ENCODE measurements around the gene RNF144A. TPM values are rescaled to one million over a fixed set of nuclear protein-coding genes. Genes with fewer than 3 reads are reported as not detected.

RNF144A gene
- total and polyA plus RNA-seq, 2 experiments from 2014 or later, result 2.8 to 14.7 TPM

DNA sequence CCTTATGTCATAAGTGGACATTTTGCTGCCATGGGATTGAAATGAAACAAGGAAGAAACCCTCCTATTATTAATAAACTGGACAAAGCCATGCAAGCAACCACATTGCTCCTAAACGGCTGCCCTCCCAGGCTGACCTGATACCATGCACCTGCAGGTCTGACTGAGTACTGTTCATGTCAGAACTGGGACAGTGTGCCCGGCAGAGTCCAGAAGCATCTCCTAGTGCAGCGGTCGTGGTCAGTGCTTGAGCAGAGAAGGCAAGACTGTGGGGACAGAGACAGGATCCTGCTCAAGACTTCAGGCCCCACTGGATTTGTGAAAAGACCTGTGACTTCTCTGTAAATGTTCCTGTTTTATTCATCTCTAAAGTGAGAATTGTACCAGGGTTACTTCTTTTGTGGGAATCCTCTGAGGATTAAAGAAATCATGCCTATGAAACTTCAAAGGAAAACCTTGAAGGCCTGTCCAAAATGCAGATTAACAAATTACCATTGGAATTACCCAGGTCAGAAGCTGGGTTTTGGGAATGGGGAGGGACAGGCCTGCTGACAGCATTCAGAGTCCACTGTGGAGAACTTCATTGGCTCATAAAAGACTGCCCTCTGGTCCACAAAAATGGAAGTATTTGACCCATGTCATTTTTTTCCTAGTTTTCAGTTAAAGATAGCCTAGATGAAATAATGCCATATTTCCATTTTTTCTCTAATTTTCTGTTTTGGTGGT is 13.9 kb downstream of the RNF144A start:
- no peak for TF ChIP-seq ZNF114 (CRISPR knock-in tag; IDR thresholded peaks at IDR 0.05)
- TF ChIP-seq POLR2AphosphoS5 (IDR thresholded peaks at IDR 0.05; ENCODE audit: low read depth), result no peak
- no peak for TF ChIP-seq EZH2phosphoT487 (IDR thresholded peaks at IDR 0.05; ENCODE audit: unreplicated experiment)
- no peak for TF ChIP-seq JUNB (IDR thresholded peaks at IDR 0.05; ENCODE audit: unreplicated experiment)
- TF ChIP-seq, protein P1, sequence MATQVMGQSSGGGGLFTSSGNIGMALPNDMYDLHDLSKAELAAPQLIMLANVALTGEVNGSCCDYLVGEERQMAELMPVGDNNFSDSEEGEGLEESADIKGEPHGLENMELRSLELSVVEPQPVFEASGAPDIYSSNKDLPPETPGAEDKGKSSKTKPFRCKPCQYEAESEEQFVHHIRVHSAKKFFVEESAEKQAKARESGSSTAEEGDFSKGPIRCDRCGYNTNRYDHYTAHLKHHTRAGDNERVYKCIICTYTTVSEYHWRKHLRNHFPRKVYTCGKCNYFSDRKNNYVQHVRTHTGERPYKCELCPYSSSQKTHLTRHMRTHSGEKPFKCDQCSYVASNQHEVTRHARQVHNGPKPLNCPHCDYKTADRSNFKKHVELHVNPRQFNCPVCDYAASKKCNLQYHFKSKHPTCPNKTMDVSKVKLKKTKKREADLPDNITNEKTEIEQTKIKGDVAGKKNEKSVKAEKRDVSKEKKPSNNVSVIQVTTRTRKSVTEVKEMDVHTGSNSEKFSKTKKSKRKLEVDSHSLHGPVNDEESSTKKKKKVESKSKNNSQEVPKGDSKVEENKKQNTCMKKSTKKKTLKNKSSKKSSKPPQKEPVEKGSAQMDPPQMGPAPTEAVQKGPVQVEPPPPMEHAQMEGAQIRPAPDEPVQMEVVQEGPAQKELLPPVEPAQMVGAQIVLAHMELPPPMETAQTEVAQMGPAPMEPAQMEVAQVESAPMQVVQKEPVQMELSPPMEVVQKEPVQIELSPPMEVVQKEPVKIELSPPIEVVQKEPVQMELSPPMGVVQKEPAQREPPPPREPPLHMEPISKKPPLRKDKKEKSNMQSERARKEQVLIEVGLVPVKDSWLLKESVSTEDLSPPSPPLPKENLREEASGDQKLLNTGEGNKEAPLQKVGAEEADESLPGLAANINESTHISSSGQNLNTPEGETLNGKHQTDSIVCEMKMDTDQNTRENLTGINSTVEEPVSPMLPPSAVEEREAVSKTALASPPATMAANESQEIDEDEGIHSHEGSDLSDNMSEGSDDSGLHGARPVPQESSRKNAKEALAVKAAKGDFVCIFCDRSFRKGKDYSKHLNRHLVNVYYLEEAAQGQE (IDR thresholded peaks at IDR 0.05; ENCODE audit: unreplicated experiment), result no peak
- no peak for TF ChIP-seq NANOG (IDR thresholded peaks at IDR 0.05; ENCODE audit: borderline replicate concordance)
- TF ChIP-seq, protein P2, sequence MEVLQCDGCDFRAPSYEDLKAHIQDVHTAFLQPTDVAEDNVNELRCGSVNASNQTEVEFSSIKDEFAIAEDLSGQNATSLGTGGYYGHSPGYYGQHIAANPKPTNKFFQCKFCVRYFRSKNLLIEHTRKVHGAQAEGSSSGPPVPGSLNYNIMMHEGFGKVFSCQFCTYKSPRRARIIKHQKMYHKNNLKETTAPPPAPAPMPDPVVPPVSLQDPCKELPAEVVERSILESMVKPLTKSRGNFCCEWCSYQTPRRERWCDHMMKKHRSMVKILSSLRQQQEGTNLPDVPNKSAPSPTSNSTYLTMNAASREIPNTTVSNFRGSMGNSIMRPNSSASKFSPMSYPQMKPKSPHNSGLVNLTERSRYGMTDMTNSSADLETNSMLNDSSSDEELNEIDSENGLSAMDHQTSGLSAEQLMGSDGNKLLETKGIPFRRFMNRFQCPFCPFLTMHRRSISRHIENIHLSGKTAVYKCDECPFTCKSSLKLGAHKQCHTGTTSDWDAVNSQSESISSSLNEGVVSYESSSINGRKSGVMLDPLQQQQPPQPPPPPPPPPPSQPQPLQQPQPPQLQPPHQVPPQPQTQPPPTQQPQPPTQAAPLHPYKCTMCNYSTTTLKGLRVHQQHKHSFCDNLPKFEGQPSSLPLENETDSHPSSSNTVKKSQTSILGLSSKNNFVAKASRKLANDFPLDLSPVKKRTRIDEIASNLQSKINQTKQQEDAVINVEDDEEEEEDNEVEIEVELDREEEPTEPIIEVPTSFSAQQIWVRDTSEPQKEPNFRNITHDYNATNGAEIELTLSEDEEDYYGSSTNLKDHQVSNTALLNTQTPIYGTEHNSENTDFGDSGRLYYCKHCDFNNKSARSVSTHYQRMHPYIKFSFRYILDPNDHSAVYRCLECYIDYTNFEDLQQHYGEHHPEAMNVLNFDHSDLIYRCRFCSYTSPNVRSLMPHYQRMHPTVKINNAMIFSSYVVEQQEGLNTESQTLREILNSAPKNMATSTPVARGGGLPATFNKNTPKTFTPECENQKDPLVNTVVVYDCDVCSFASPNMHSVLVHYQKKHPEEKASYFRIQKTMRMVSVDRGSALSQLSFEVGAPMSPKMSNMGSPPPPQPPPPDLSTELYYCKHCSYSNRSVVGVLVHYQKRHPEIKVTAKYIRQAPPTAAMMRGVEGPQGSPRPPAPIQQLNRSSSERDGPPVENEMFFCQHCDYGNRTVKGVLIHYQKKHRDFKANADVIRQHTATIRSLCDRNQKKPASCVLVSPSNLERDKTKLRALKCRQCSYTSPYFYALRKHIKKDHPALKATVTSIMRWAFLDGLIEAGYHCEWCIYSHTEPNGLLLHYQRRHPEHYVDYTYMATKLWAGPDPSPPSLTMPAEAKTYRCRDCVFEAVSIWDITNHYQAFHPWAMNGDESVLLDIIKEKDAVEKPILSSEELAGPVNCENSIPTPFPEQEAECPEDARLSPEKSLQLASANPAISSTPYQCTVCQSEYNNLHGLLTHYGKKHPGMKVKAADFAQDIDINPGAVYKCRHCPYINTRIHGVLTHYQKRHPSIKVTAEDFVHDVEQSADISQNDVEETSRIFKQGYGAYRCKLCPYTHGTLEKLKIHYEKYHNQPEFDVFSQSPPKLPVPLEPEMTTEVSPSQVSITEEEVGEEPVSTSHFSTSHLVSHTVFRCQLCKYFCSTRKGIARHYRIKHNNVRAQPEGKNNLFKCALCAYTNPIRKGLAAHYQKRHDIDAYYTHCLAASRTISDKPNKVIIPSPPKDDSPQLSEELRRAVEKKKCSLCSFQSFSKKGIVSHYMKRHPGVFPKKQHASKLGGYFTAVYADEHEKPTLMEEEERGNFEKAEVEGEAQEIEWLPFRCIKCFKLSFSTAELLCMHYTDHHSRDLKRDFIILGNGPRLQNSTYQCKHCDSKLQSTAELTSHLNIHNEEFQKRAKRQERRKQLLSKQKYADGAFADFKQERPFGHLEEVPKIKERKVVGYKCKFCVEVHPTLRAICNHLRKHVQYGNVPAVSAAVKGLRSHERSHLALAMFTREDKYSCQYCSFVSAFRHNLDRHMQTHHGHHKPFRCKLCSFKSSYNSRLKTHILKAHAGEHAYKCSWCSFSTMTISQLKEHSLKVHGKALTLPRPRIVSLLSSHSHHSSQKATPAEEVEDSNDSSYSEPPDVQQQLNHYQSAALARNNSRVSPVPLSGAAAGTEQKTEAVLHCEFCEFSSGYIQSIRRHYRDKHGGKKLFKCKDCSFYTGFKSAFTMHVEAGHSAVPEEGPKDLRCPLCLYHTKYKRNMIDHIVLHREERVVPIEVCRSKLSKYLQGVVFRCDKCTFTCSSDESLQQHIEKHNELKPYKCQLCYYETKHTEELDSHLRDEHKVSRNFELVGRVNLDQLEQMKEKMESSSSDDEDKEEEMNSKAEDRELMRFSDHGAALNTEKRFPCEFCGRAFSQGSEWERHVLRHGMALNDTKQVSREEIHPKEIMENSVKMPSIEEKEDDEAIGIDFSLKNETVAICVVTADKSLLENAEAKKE (CRISPR knock-in tag; IDR thresholded peaks at IDR 0.05), result no peak
- TF ChIP-seq, protein P3, sequence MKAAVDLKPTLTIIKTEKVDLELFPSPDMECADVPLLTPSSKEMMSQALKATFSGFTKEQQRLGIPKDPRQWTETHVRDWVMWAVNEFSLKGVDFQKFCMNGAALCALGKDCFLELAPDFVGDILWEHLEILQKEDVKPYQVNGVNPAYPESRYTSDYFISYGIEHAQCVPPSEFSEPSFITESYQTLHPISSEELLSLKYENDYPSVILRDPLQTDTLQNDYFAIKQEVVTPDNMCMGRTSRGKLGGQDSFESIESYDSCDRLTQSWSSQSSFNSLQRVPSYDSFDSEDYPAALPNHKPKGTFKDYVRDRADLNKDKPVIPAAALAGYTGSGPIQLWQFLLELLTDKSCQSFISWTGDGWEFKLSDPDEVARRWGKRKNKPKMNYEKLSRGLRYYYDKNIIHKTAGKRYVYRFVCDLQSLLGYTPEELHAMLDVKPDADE (IDR thresholded peaks at IDR 0.05), result no peak
- no peak for TF ChIP-seq CREB1 (CRISPR knock-in tag; IDR thresholded peaks at IDR 0.05; ENCODE audit: low read depth)
- no peak for TF ChIP-seq STAT1 (IDR thresholded peaks at IDR 0.05; ENCODE audit: unreplicated experiment)
- no peak for TF ChIP-seq ZNF331 (CRISPR knock-in tag; IDR thresholded peaks at IDR 0.05; ENCODE audit: low read depth)
- TF ChIP-seq, protein P4, sequence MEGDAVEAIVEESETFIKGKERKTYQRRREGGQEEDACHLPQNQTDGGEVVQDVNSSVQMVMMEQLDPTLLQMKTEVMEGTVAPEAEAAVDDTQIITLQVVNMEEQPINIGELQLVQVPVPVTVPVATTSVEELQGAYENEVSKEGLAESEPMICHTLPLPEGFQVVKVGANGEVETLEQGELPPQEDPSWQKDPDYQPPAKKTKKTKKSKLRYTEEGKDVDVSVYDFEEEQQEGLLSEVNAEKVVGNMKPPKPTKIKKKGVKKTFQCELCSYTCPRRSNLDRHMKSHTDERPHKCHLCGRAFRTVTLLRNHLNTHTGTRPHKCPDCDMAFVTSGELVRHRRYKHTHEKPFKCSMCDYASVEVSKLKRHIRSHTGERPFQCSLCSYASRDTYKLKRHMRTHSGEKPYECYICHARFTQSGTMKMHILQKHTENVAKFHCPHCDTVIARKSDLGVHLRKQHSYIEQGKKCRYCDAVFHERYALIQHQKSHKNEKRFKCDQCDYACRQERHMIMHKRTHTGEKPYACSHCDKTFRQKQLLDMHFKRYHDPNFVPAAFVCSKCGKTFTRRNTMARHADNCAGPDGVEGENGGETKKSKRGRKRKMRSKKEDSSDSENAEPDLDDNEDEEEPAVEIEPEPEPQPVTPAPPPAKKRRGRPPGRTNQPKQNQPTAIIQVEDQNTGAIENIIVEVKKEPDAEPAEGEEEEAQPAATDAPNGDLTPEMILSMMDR (conservative IDR thresholded peaks at IDR 0.05; ENCODE audit: low read depth in 2 of 2), result no peak
- no peak for TF ChIP-seq EZH2 (IDR thresholded peaks at IDR 0.05; ENCODE audit: low read depth, unreplicated experiment)
- H3K79me2 ChIP-seq (replicated peaks; ENCODE audit: insufficient read depth), result peaks cover 3% of the 10 kb centered on the region; the same call in 1 of the 2 replicates
- peaks cover 34% of the 10 kb centered on the region for H3K4me1 Mint-ChIP-seq

More for the DNA sequence above, 13.9 kb downstream of the RNF144A start:
- Histone ChIP-seq H3K36me3 (ENCODE audit: insufficient read depth) (no peaks in the 10 kb centered on the region), H3K9me2 (ENCODE audit: insufficient read depth) (no peaks in the 10 kb centered on the region; the same call in 1 of the 2 replicates), H3K27ac (ENCODE audit: low read depth) (no peak overlapping the region), H4K20me1 (replicated peaks; ENCODE audit: insufficient read depth) (no peaks in the 10 kb centered on the region), H2AFZ (no peak overlapping the region), H3K4me3 (no peak overlapping the region), H3K4me1 (ENCODE audit: insufficient read depth) (peaks cover 12% of the 10 kb centered on the region; the same call in 1 of the 2 replicates), H3K4me2 (no peak overlapping the region), H3K27me3 (ENCODE audit: insufficient read depth) (no peaks in the 10 kb centered on the region), H3F3A (replicated peaks; ENCODE audit: low read depth) (no peaks in the 10 kb centered on the region)
- Mint-ChIP-seq H3K36me3 (ENCODE audit: low read depth) (peaks cover 4% of the 10 kb centered on the region; the same call in 2 of the 3 replicates), H3K27ac (no peak overlapping the region), H3K27me3 (ENCODE audit: insufficient read depth, low read depth, poor library complexity) (no peaks in the 10 kb centered on the region), H3K9me3 (no peaks in the 10 kb centered on the region), H3K4me3 (no peak overlapping the region)
- ATAC-seq, result peak; percentile 61
- no peak for DNase-seq (ENCODE audit: low spot score)
